HuH-7.5 (cell line): Measurements from ENCODE around the gene DIPK1B.
"Not testable (repeated sequence)": the region's sequence is repeated elsewhere in the genome, so short reads cannot be mapped to it uniquely, and the experiment has no call there.

ENCODE experiments used
- DNase-seq: peaks from one replicate; pipeline ENCODE4 v3.0.0; 2011; ENCODE audit warnings: low spot score

DIPK1B gene

DNA sequence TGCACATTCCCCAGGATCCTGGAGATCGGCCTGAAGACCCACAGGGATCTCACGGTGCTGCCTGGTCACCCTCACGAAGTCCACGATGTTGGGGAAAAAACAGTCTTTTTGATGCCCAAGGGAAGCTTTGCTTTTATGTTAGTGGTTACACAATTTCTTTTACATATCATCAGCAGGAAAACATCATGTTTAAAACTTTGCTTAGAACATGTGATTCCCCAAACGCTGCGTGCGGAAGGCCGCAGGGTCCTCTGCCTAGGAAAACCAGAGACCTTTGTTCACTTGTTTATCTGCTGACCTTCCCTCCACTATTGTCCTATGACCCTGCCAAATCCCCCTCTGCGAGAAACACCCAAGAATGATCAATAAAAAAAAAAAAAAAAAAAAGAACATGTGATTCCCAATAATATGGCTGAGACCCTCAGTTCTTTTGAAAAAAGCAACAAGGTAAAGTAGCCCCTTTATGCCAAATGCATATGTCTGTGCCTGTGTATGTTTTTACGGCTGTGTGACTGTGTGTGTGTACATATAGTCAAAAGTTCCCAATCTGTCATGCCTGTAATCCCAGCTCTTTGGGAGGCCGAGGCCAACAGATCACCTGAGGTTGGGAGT is 13.6 kb upstream of the DIPK1B start:
- DNase-seq = no peak

DNA sequence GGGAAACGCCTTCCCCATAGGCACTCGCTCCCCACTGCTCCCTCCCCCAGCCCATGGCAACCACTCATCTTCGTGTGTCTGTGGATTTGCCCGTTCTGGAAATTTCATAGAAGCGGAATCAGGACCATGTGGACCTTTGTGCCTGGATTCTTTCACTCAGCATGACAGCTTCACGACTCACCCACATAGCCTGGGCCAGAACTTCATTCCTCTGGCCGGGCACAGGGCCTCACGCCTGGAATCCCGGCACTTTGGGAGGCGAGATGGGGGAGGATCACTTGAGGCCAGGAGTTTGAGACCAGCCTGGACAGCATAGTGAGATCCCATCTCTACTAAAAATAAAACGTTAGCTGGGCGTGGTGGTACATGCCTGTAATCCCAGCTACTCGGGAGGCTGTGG is 12.1 kb upstream of the DIPK1B start:
- no peak for DNase-seq

DNA sequence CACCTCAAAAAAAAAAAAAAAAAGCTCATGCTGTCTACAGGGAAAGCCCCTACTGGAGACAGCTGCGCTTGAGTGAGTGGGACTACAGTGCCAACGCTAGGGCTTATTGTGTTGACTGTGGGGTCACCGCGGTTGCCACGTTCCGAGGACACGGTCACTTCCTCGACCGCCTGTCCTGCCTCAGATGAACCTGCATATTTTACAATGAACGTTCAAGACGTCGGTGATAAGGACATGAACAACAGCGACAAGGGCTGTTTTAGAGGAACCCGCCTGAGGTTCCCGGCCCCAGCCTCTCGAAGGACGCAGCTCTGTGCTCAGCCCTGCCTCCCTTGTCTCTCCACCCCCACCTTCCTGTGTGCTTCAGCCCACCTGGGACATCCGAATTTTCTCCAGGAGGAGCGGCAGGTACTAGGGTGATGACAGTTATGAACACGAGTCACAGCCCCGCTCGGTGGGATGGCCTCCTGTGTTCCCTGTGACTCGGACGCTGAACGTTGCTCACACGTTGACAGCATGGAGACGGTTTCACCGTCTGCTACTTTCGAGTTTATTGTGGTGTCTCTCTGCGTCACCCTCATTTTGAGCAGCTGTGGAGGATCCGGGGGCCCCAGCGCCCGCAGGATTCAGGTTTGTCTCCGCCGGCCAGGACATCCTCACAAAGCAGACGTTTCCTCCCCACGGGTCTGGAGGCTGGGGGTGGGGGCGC is 11.3 kb upstream of the DIPK1B start:
- no peak for DNase-seq

DNA sequence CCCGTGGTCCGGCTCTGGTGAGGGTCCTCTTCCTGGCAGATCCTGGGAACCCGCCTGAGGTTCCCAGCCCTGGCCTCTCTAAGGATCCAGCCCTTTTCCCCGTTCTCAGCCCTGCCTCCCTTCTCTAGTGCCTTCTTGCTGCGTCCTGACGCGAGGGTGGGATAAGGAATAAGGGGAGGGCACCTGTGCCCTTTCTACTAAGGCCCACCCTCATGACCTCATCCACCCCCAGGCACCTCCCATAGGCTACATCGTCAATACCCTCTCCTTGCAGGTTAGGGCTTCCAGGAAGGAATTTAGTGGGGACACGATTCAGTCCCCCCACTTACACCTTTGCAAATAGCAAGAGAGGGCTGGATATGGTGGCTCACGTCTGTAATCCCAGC is 10.7 kb upstream of the DIPK1B start:
- DNase-seq = no peak

DNA sequence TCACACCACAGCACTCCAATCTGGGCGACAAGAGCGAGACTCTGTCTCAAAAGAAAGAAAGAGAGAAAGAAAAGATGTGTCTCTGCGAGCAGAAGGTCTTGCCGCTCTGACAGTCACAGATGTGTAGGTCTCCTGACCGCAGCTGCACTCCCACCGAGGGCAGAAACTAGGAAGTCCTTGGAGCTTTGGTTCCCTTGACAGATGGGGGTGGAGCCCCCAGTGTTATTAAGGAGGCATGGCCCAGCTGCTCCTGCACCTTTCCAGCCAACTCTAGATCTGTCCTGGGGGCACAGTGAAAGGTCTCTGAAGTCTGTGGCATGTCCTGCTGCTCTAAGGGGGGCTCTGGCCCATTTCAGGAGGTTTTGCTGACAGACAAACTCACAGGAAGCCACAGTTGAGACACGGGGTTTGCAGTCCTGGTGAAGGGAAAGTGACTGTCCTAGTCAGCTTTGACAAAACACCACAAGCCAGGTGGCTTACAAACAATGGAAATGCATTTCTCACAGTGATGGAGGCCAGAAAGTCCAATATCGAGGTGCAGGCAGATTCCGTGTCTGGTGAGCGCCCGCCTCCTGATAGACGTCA is 9.0 kb upstream of the DIPK1B start:
- DNase-seq = no peak

DNA sequence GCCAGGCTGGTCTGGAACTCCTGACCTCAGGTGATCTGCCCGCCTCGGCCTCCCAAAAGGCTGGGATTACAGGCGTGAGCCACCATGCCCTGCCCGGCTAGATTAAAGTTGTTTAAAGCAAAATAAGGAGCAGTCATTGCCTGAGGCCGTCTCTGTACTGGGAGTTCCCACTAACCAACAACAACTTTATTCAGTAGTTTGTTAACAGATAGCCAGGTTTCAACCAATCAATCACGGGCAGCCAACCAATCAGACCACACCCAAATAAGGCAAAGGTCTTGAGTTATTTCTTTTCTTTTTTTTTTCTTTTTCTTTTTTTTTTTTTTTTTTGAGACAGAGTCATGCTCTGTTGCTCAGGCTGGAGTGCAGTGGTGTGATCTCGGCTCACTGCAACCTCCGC is 7.6 kb upstream of the DIPK1B start:
- not testable (repeated sequence) for DNase-seq

DNA sequence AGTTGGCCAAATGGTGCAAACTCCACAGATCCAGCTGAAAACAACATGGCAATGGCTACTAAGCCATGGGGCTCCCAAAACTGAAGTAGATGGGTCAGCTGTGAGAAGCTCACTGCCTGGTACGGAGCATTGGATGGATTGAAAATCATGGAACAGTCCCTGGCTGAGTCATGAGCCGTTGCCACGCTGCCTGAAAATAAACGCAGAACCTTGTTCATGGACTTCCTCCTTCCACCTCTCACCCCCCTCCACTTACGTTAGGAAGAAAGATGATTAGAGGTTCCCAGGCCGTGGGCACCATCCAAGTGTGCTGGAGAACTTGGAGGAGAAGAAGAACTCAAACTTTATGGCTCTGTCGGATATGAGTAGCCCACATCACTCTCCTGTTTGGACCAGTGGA is 6.8 kb upstream of the DIPK1B start:
- DNase-seq = no peak

DNA sequence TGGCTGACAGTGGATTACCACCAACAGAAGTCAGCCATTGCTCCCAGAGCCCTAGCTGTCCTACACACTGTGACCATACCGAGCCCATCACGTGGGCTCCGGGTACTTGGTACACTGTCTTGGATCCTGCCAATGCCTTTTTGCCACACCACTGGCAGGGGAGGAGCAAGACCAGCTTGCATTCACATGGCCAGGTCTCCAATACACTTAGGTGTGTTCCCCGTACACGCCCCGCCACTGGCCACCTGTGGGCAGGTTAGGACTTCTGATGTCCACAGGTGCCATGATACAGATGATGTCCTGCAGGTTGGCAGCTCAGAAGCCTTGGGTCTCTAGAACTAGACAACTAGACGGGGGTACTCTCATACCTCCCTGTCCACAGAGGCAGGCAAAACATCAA is 5.4 kb upstream of the DIPK1B start:
- no peak for DNase-seq

DNA sequence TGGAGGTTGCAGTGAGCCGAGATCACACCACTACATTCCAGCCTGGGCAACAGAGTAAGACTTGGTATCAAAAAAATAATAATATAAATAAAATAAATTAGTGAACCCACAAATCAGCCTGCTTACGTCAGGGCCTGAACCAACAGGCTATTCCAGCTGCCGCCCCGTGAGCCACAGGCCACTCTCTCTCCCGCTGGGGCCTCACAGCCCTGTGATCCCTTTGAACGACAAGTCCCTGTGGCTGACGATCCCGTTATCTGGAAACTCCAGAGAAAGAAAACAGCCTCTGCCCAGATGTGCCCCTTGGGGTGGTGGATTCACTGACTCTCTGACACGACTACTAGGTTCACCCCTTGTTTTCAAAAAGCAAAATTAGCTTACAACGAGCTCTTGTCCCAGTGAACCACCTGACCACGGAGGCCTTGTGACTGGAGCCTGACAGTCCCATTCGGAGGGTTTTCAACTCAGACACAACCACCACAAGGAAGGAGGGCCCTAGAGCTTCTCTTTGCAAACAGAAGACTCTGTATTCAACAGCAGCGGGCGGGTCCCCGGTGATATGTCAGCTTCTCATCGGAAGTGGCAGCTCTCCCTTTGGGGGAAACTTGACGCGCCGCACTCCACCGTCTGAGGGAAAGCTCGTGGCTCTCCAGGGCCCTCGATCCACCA is 4.4 kb upstream of the DIPK1B start:
- no peak for DNase-seq

DNA sequence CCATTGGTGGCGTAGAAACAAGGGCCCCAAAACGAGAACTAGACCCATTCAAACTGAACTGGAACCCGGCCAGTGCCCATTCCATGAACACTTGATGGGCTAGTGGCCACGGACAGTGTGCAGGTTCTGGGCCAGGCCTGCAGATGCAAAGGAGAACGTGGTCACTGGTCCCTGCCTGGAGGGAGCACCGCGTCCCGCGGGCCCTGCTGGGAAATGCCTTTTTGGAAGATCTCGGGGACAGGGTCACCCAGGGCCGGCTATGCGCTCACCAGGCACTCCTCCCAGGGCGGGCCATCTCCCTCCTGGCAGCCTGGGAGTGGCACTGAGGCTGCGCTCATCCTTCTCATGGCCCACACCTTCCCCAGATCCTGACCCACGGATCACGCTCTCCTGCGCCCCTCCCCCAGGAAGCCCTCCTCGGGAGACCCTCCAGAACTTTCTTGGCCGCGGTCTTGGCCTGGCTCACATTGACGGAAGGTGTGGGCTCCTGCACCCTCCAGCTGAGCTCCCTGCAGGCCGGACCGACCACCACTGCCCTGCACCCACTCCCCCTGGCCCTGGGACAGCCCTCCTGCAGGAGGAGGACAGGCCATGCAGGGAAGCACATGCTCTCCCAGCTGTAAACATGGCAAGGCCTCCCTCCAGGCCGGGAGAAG is 2.8 kb upstream of the DIPK1B start:
- no peak for DNase-seq

DNA sequence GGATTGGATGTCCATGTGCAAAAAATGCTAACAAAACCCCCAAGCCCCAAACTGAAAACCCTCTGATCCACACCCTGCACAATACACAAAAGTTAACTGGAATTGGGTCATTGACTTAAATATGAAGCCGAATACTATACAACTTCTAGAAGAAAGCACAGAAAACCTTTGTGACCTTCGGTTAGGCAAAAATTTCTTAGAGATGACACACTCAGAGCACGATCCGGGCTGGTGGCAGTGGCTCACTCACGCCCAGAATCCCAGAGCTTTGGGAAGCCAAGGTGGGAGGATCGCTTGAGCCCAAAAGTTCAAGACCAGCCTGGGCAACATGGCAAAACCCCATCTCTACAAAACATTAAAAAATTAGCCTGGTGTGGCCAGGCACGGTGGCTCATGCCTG is 1.8 kb upstream of the DIPK1B start:
- DNase-seq = no peak

DNA sequence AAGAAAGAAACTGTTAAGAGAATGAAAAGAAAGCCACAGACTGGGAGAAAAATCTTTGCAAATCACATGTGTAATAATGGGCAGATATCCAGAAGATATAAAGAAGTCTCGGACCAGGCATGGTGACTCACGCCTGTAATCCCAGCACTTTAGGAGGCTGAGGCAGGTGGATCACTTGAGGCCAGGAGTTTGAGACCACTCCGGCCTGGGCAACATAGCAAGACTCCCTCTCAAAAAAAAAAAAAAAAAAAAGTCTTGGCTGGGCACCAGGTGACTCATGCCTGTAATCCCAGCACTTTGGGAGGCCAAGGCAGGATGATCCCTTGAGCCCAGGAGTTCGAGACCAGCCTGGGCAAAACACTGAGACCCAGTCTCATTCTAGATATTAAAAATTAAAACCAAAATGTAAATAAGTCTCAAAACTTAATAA is 1.1 kb upstream of the DIPK1B start:
- not testable (repeated sequence) for DNase-seq

DNA sequence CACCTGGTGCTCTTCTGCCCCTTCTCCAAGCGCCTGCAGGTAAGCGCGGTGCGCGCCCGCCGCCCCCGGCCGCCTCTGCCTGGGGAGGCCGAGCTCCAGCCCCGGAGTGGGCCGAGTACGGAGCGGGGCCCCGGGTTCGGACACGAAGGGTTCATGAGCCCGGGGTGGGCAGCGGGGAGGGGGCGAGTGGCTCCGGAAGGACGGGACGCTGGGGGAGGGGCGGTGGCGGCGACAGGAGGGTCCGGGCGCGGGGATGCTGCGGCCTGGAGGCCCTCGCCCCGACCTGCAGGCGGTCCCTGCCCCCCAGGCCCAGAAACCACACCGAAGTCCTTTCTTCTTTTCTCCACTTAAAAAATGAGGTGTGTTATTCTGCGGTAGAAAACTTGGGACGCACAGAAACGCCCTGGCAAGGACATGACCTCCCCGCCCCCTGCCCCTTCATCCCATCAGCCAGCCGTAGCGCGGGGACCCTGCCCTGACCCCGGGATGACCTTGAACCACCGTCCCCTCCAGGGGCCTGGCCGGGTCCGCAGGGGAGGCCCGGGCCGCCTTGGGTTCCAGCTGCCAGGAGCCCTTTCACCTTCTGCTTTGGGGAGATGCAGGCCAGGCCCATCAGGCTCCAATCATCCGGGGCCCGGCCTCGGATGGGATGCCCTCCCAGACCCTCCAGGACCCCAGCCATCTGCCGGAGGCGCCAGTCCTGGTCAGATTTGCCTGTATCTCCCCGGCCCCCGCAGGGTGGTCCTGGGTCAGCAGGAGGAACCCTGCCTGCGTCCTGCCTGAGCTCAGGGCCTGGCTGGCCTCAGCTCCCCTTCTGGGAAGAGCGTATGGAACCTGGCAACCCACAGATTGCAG is 545 bp downstream of the DIPK1B start:
- no peak for DNase-seq

DNA sequence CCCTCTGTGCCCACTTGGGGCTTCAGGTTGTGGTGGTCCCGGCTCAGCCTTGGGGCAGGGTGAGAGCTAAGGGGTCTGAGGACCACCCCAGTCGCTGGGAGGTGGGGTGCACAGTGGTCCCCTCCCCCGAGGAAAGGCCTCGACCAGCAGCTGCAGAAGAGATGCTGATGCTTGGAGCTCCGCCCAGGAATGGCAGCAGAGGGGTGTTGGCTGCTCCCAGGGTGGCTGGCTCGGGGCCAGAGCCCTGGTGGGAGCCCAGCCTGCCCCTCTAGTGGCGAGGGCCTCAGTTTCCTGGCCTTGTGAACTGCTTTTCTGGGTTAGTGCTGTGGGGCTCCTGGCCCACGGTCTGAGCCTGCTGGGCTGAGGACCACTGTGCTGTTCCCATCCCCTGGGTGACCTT is 1.2 kb downstream of the DIPK1B start:
- no peak for DNase-seq

DNA sequence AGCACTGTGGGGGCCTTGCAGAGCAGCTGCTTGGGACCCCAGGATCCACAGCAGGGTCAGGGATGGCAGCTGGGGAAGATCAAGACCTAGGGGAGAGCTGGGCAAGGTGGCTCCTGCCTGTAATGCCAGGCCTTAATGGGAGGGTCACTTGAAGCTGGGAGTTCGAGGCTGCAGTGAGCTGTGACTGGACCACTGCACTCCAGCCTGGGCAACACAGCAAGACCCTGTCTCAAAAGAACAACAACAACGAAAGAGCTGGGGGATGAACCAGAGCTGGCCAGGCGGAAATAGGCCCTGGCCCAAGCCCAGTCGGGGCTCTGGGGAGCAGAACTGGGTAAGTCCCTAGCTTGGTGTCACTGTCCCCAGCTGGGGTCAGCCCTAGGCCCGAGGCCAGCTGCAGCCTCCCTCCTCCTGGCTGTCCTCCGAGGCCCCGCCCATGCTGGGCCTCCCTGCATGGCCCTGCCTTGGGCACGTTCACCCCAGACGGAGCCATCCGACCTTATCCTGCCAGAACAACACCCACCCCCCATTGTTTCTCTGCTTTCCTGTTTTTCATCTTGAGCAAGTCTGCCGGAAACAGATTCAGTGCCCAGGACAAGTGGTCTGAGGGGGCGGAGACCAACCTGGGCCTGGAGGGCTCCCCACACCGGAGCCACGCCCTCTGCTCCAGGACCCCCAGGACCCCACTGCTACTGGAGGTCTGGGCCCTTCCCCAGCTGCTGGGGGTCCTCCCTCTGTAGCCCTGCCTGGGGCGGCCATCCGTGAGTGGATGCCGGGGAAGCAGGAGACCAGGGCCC is 1.9 kb downstream of the DIPK1B start:
- no peak for DNase-seq

DNA sequence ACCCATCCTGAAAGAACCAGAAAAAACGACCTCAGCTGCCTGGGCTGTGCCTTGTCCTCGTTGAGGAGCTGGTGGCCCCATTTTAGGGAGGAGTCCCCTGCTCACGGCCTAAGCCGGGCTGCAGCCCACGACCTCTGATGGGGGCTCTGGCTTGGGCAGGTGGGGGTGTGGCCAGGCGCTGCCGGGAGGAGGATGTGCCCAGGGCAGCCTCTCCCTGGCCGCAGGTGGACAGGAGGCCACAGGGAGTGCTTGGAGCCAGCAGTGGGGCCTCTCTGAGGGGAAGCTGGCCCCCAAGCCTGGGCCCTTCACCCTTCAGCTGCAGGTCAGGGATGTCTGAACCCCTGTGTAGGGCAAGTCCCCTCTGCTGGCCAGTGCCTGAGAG is 2.5 kb downstream of the DIPK1B start:
- DNase-seq = no peak

DNA sequence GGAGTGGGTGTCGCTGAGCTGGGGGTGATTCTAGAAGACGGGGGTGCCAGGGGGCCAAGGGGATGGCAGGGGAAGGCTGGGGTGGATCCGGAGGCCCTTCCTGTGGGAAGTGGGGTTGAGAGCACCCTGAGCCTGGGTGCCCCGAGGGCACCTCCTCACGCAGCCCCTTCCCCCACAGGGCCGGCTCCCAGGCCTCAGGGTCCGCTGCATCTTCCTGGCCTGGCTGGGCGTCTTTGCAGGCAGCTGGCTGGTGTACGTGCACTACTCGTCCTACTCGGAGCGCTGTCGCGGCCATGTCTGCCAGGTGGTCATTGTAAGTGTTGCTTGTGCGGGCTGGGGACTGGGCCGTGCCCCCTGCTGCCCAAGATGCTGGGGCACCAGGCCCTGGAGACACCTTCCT is 5.0 kb downstream of the DIPK1B start:
- DNase-seq = no peak

DNA sequence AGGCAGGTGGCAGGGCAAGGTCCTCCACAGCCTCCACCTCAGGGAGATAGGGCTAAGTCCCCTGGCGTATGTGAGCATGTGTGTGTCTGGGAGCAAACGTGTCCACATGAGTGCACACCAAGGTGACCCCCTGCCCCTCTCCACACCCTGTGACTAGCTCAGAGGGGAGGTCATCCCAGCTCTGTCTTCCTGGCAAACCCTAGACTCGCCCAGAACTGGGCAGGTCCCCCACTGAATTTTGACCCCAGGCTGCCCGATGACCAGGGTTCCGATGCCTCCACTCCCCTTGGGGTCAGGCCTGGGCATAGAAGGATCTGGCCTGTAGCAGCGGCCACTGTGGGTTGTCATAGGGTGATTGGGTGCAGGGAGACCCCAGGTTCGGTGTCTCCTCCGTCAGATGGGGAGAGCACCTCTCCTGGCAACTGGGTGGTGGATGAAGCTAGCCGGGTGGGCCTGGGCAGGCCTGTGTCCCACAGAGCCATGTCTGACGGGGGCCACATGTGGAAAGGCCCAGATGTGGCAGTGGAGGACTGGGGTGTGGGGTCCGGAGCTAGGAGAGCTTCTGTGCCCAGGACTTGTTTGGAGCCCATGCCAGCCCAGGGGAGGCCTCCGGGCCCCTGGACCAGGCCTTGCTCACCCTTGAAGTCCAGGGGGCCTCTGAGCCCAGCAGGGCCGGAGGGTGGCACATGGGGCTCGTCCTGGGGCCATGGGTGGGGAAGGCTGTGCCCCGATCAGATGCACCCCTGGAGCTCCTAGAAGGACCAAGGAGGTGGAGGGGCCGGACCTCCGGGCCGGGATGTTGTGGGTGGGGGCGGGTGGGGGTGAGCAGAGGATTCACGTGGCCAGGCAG is 6.2 kb downstream of the DIPK1B start:
- DNase-seq = no peak

DNA sequence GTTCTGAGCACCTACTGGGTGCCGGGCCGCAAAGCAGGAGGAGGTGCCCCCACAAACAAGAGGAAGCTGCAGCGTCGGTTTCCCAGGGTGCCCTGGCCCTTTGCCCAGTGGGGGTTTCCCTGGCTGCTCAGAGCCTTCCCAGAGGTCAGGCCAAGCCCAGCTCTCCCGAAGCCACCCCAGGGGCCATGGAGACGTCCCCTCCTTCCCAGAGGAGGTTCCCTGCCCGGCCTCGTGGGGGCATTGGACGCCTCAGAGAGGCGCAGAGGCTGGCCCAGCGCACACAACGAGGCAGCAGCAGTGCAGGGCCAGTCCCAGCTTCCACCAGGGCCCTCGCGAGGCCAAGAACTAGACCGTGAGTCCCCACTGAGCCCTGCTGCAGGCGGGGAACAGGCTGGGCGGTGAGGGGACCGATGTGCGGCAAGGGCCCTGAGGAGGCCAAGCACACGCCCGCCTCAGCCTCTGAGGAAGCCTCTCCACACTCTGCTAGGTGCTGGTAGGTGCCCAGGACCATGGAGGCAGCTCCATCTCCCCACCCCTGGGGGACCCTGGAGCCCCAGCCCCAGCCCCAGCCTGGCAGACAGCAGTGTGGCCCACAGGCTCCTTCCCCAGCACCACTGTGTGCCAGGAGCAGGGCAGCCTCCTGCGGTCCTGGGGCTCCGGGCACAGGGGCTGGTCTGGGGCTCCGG is 7.0 kb downstream of the DIPK1B start:
- DNase-seq = no peak
